GM12865 (cell line): ENCODE data around the gene BUD31.
"Not testable (repeated sequence)": the region's sequence is repeated elsewhere in the genome, so short reads cannot be mapped to it uniquely, and the experiment has no call there.

Experiments
- DNase-seq: peaks from one replicate; pipeline ENCODE4 v3.0.0; 2010; ENCODE audit warnings: low read depth
- H3K4me3 ChIP-seq: 2 replicates; pipeline ENCODE4 v1.5.1; 2011; ENCODE audit warnings: mild to moderate bottlenecking, low read depth, low read length, control low read depth
- CTCF ChIP-seq: IDR thresholded peaks from 2 replicates; pipeline ENCODE4 v1.5.1; 2011; ENCODE audit warnings: low read length, control low read depth, low read depth, inconsistent platforms; ENCODE audit not compliant: insufficient read depth; ENCODE audit errors: missing control alignments

BUD31 gene

GRCh38 chr7:99374111-99375064, 34.4 kb upstream of the BUD31 start, which contains the start of gene ARPC1B:
Gene ARPC1B, plus strand, starts transcription at chr7:99374730. Its CDS starts 10,985 bp downstream, at chr7:99385715.
- peak; percentile 93 for DNase-seq
- no peak for TF ChIP-seq CTCF

GRCh38 chr7:99375070-99375807, 33.5 kb upstream of the BUD31 start:
- DNase-seq = peak; percentile 82

More at GRCh38 chr7:99374111-99375064, 34.4 kb upstream of the BUD31 start, which contains the start of gene ARPC1B:
- H3K4me3 ChIP-seq = peak within 1 kb of the TSS; percentile 96

GRCh38 chr7:99379043-99379577, 29.7 kb upstream of the BUD31 start:
- peak overlapping the region; percentile 77 for H3K4me3 ChIP-seq
- DNase-seq = peak; percentile 82

More at GRCh38 chr7:99375070-99375807, 33.5 kb upstream of the BUD31 start:
- H3K4me3 ChIP-seq = peak overlapping the region; percentile 96
- no peak for TF ChIP-seq CTCF

GRCh38 chr7:99379693-99380031, 29.1 kb upstream of the BUD31 start:
- H3K4me3 ChIP-seq = peak overlapping the region; percentile 77
- not testable (repeated sequence) for DNase-seq

More at GRCh38 chr7:99379043-99379577, 29.7 kb upstream of the BUD31 start:
- no peak for TF ChIP-seq CTCF

- TF ChIP-seq CTCF = no peak
- peak; percentile 90 for DNase-seq
Measured at GRCh38 chr7:99380032-99380822, 28.5 kb upstream of the BUD31 start.

GRCh38 chr7:99380823-99381663, 27.7 kb upstream of the BUD31 start:
- H3K4me3 ChIP-seq = peak overlapping the region; percentile 77
- TF ChIP-seq CTCF = no peak
- peak; percentile 96 for DNase-seq

More at GRCh38 chr7:99380032-99380822, 28.5 kb upstream of the BUD31 start:
- H3K4me3 ChIP-seq = peak overlapping the region; percentile 77
